HG03442 (cell line): ENCODE data around the gene NUP153.

Experiments
- ATAC-seq: cut with Tn5 transposase; IDR thresholded peaks from one replicate; pipeline ENCODE4 v1.9.1; 2021; ENCODE audit warnings: mild to moderate bottlenecking, moderate library complexity; ENCODE audit not compliant: unreplicated experiment

Gene NUP153

DNA sequence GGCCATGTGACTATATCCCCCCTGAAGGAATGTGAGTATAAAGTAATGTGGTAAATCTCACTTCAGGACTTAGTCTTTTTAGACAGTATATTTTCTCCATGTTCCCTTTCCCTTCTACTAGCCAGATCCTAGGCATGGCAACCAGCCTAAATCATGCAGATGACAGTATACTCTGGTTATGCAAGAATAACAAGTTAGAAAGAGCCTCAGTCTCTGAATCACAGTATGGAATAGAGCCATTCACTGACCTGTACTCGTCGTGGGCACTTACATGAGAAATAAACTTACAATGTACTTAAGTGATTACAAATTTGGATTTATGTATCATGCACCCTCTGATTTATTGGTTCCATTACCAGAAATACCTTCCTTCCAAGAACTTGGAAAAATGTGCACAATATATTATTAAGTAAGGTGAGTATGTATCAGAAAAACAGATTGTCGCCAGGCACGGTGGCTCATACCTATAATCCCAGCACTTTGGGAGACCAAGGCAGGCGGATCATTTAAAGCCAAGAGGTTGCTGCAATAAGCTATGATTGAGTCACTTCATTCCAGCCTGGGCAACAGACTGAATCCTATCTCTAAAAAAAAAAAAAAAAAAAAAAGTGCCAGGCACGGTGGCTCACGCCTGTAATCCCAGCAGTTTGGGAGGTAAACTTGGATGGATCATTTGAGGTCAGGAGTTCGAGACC, 131.7 kb downstream of the NUP153 start:
- ATAC-seq, result no peak

DNA sequence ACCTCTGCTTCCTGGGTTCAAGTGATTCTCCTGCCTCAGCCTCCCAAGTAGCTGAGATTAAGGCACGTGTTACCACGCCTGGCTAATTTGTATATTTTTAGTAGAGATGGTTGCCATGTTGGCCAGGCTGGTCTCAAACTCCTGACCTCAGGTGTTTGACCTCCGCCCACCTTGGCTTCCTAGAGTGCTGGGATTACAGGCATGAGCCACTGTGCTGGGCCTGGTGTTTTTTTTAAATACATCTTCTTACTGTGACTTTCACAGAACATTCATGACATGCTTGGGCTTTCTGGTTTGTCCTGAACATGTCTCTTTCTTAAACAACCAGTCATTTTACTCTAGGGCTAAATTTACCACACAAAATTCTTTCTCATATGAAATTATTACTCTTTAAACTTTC, 141.3 kb downstream of the NUP153 start:
- ATAC-seq, result no peak
